ENCODE results near the gene PABPC4L.
"Not testable (repeated sequence)": the region's sequence is repeated elsewhere in the genome, so short reads cannot be mapped to it uniquely, and the experiment has no call there.

PABPC4L gene

DNA sequence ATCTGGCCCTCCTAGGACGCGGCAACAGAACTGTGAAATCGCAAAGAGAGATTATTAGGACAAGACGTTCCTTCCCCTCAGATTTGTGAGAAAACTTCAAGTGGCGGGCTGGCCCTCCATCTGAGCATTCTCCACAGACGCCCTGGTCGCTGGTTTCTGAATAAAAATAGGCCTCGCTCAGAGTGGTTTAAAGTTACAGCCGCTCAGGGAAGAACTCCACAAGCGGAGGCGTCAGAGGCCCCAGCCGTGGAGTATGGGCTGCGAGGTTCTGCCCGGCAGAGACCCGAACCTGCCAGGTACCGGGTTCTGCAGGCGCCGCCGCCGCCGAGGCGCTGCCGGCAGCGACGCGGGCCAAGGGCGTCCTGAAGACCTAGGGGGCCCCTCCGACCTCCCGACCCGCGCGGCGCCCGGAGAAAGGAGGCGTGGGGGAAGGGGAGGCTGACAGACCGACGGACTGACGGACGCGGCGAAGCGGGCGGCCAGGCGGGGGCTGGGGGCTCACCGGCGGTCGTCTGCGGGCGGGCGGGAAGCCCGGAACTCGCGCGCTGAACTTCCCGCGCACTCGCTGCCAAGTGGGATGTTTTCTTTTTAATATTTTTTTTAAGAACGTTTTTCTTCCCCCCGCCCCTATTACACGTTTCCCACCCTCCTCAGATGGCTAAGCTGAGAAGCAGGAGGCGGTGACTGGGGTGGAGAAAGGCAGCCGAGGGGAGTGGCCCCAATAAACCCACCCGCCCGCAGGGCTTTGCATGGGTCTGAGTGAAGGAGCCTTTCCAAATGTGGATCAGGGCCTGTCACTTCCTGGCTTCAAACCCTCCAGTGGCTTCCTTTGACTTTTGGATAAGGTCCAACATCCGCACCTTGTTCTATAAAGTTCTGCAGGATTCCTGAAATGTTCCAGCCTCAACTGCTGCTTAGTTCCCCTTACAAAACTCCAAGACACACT is at the start of gene PABPC4L:
TSS of gene PABPC4L (minus strand) at position 574 of the 946 bp plus-strand sequence. CDS start 770 bp downstream, outside the sequence.
- no peak for DNase-seq (ENCODE audit: low read depth in 2 of 2)

GRCh38 chr4:134251322-134251721 is 49.7 kb upstream of the PABPC4L start:
- no peak for DNase-seq (ENCODE audit: low read depth in 2 of 2)

DNA sequence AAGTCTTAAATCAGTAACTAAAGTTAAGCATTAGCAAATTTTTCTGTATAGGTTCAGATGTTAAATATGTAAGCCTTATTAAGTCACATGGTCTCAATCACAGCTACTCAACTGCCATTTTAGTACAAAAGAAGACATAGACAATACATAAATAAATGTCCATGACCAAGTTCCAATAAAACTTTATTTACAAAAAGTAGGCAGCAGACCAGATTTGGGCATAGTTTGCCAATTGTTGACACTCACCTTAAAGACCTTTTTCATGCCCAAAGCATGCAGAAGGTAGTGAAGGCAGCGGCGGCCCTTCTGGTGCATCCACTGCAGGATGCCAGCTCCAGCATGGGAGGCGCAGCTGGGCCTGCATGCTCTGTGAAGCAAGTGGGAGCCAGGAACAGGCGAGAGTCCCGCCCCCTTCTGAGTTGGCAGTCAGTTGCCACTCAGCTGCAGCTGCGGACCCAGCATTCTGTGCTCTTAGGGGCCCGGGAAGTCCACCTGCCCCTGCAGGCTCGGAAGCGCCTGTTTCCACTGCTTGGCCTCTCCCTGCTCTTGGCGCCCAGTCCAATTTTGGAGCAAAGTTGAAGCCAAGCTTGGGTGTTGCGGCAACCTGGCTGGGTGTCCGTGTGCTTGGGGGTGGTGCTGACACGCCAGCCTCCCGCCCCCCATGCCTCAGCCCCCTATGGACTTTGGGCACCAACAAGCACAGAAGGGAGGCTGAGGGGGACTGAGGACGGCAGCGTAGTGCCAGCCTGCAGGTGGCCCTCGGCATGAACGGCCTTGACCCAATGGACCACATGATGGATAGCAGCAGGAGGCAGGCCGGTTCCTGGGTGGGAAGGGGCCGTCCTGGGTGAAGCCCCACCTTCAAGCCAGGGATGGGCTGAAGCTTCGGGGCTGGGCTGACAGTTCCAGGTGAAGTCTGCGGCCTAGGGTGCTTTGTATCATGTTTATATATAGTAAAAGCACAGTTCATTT is 42.4 kb upstream of the PABPC4L start:
- DNase-seq (ENCODE audit: low read depth in 2 of 2) = no peak

DNA sequence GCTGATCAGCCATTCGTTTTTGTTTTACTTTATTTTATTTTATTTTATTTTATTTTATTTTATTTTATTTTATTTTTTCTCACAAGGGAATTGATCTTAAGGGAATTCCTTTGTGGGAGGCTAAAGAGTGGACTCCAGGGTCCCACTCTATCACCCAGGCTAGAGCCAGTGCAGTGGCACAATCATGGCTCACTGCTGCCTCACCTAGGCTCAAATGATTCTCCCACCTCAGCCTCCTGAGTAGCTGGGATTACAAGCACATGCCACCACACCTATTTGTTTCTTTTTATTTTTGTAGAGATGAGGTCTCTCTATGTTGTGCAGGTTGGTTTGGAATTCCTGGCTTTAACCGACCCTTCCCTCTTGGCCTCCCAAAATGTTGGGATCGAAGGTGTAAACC is 17.5 kb upstream of the PABPC4L start:
- no peak for DNase-seq (ENCODE audit: low read depth in 2 of 2)

DNA sequence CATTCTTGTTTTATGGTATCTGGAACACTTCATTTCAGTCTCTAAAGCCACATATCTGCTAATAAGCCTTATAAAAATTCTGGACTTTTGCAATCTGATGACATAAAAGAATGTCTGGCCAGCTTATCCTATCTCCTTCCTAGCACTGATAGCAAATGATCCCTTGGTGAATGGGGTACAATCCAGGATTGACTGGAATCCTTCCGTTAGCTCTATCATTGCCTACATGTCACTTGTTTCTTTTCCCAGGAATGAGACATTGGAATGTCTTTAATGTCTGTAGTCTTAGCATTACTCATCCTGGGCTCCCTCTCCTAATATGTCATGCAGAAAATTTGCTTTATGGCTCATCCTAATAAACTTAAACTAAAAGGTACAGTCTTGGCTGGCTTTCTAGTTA is 14.8 kb upstream of the PABPC4L start:
- DNase-seq (ENCODE audit: low read depth in 2 of 2) = no peak

GRCh38 chr4:134215620-134216344 is 14.2 kb upstream of the PABPC4L start:
- DNase-seq (ENCODE audit: low read depth in 2 of 2) = no peak

- not testable (repeated sequence) for DNase-seq (ENCODE audit: low read depth in 2 of 2)
Observed at GRCh38 chr4:134207955-134208354, 6.4 kb upstream of the PABPC4L start.

GRCh38 chr4:134202166-134202956 is 772 bp upstream of the PABPC4L start:
- DNase-seq (ENCODE audit: low read depth in 2 of 2) = no peak

- DNase-seq (ENCODE audit: low read depth in 2 of 2) = no peak
Observed at GRCh38 chr4:134200811-134201215, 776 bp downstream of the PABPC4L start.

GRCh38 chr4:134189949-134190348 is 11.6 kb downstream of the PABPC4L start:
- DNase-seq (ENCODE audit: low read depth in 2 of 2) = no peak

- DNase-seq (ENCODE audit: low read depth in 2 of 2) = no peak
Observed at GRCh38 chr4:134189480-134189879, 12.1 kb downstream of the PABPC4L start.

DNA sequence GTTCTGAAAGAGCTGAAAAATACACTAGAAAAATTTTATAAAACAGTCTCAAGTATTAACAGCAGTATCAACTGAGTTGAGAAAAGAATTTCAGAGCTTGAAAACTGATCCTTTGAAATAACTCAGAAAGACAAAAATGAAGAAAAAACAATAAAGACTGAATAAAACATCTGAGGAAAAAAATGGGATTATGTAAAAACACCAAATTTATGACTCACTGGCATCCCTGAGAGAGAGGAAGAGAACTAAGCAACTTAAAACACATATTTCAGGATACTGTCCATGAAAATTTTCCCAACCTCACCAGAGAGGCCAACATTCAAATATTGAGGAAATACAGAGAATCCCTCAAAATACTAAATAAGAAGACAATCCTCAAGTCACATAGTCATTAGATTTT is 22.9 kb downstream of the PABPC4L start:
- no peak for DNase-seq (ENCODE audit: low read depth in 2 of 2)

DNA sequence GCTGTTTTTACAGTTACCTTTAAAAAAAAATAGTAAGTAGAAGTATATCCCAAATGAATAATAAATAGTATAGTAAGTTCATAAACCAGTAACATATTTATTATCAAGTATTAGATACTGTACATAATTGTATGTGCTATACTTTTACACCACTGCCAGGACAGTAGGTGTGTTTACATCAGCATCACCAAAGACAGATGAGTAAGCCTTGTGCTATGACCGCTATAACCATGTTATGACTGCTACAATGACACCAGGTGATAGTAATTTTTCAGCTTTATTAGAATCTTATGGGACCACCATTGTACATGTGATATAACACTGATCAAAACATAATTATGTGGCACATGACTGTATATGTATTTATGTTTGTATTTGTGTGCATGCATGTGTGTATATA is 27.3 kb downstream of the PABPC4L start:
- no peak for DNase-seq (ENCODE audit: low read depth in 2 of 2)

DNA sequence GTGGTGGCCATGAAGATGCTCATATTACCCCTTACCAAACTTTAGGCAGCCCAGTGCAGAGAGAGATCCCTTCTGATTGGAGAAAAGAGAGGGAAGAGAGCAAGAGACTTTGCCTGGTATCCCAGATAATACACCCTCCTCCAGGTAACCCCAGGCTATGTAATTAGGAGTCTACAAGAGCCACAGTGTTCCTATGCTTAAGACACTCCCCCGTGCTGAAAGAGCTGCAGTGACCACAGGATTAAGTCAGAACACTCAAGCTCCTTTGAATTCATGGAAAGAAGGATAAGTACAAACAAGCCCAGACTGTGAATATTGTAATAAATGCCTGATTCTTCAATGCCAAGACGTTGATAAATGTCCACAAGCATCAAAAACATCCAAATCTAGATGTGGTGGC is 41.4 kb downstream of the PABPC4L start:
- no peak for DNase-seq (ENCODE audit: low read depth in 2 of 2)

DNA sequence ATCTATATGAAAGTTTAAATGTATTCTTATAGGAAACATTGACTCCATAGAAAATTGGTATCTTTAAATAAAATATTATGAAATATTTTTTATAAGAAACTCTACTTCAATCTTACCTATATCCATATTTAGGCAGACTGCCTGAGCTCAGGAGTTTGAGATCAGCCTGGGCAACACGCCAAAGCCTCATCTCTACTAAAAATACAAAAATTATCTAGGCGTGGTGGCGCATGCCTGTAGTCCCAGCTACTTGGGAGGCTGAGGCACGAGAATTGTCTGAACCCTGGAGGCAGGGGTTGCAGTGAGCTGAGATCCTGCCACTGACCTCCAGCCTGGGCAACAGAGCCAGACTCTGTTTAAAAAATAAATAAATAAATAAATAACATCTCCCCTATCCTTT is 47.5 kb downstream of the PABPC4L start:
- DNase-seq (ENCODE audit: low read depth in 2 of 2) = no peak

DNA sequence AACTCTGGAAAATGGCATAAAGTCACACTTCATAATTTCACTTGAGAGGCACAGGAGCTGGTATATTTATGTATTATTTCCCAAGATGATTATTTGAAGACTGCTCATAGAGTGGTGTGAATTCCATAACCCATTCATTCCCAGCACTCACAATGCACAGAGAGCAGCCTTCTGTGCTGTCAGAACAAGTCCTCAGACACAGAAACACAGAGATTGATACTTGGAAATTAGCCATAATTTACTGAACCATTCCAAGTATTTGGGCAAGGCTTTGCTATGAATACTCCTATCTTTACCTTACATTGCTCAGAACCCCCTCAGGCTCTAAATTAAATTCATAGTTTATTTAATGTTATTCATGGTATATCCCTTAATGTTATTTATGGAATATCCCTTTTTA is 53.6 kb downstream of the PABPC4L start:
- no peak for DNase-seq (ENCODE audit: low read depth in 2 of 2)
